HepG2 (cell line): Measurements from ENCODE around the gene ANKDD1A. TPM values are rescaled to one million over a fixed set of nuclear protein-coding genes. Genes with fewer than 3 reads are reported as not detected.

Experiments
- ATAC-seq: fragments of 200-7000 bp; cut with Tn5 transposase; 3 replicates; pipeline ENCODE4 v1.9.1; 2020; ENCODE audit warnings: mild to moderate bottlenecking, moderate library complexity
- BruUV-seq: library from RNA; stranded (reverse); fragments of 400-500 nt; replicated peaks from 2 replicates; lab custom pipeline; 2021; lab: Mats Ljungman, UMichigan
- CTCF ChIA-PET: fragments of 300-600 bp; formaldehyde crosslinking; extraction: SDS; loops from one replicate; lab custom pipeline; 2021; ENCODE audit warnings: low total read pairs, inconsistent platforms, low intra/inter-chr PET ratio; lab: Yijun Ruan, JAX
- POLR2A ChIA-PET: fragments of 350-600 bp; sonication (Branson Sonifier 250); formaldehyde crosslinking; loops from one replicate; lab custom pipeline; 2020; ENCODE audit warnings: antibody characterized with exemption, inconsistent platforms; lab: Yijun Ruan, JAX
- DNase-seq: peaks from one replicate; pipeline ENCODE4 v3.0.0-alpha.2; 2015; ENCODE audit warnings: low spot score
- FAIRE-seq: peaks from 3 replicates; lab custom pipeline; 2011; peaks lifted over from hg19 to GRCh38; lab: Jason Lieb, UNC
- H2AFZ ChIP-seq: one replicate; pipeline ENCODE4 v1.6.1; 2011; ENCODE audit warnings: low read length, inconsistent platforms
- H3K27ac ChIP-seq: fragments of 300-600 bp; 3 replicates; pipeline ENCODE4 v1.8.0; 2011; ENCODE audit warnings: mixed run types, mild to moderate bottlenecking, mixed read lengths, low read length, inconsistent platforms; ENCODE audit not compliant: insufficient read depth; ENCODE audit errors: extremely low read length
- H3K27me3 ChIP-seq, 2 experiments: fragments of 200-600 bp in 1 of 2; 2 replicates in 1 of 2; 3 replicates in 1 of 2; pipeline versions ENCODE4 v1.6.0 to v1.8.0; 2011; ENCODE audit warnings: low read length in 2 of 2, mild to moderate bottlenecking in 2 of 2, moderate library complexity in 2 of 2, inconsistent platforms in 1 of 2; ENCODE audit not compliant: insufficient read depth in 2 of 2, control insufficient read depth in 1 of 2
- H3K36me3 ChIP-seq, 2 experiments: fragments of 200-600 bp in 1 of 2; replicated peaks in 1 of 2; 2 replicates in 1 of 2; 3 replicates in 1 of 2; pipeline versions ENCODE4 v1.5.1 to v1.8.0; 2011; ENCODE audit warnings: low read length in 2 of 2, inconsistent platforms in 1 of 2; ENCODE audit not compliant: insufficient read depth in 2 of 2, control insufficient read depth in 1 of 2
- H3K4me1 ChIP-seq: 2 replicates; pipeline ENCODE4 v1.5.1; 2012; ENCODE audit warnings: low read length, inconsistent platforms; ENCODE audit not compliant: insufficient read depth
- H3K4me2 ChIP-seq: 2 replicates; pipeline ENCODE4 v1.6.0; 2011; ENCODE audit warnings: low read depth, low read length, inconsistent platforms
- H3K4me3 ChIP-seq, 3 experiments: fragments of 200-600 bp in 1 of 3; sonication (generic), shearing (Covaris generic) in 1 of 3; replicated peaks in 1 of 3; 2 replicates each; pipeline ENCODE4 v1.5.1; 2011 to 2016; ENCODE audit warnings: low read length in 3 of 3, inconsistent platforms in 2 of 3, low read depth in 2 of 3, mild to moderate bottlenecking in 2 of 3, control low read depth in 1 of 3, mixed read lengths in 1 of 3; ENCODE audit not compliant: insufficient read depth in 1 of 3
- H3K79me2 ChIP-seq: one replicate; pipeline ENCODE4 v1.6.1; 2011; ENCODE audit warnings: low read length, inconsistent platforms; ENCODE audit not compliant: insufficient read depth
- H3K9ac ChIP-seq: 2 replicates; pipeline ENCODE4 v1.6.0; 2011; ENCODE audit warnings: mild to moderate bottlenecking, low read depth, low read length, inconsistent platforms; ENCODE audit not compliant: insufficient read depth
- H3K9me3 ChIP-seq: 2 replicates; pipeline ENCODE4 v1.5.1; 2012; ENCODE audit warnings: mild to moderate bottlenecking, low read length
- H4K20me1 ChIP-seq: 2 replicates; pipeline ENCODE4 v1.6.0; 2011; ENCODE audit warnings: inconsistent platforms, mild to moderate bottlenecking, low read length, moderate library complexity; ENCODE audit not compliant: insufficient read depth
- ARID5B ChIP-seq: IDR thresholded peaks from 2 replicates; pipeline ENCODE4 v1.4.0; 2020; ENCODE audit warnings: mild to moderate bottlenecking, missing genetic modification reagents
- DRAP1 ChIP-seq: IDR thresholded peaks from 2 replicates; pipeline ENCODE4 v1.6.1; 2016; ENCODE audit warnings: missing genetic modification reagents, missing compliant biosample characterization
- EP300 ChIP-seq, 3 experiments: sonication (generic) in 1 of 3; formaldehyde crosslinking in 1 of 3; IDR thresholded peaks; 2 replicates each; pipeline versions ENCODE4 v1.5.1 to v1.6.1; 2011 to 2020; ENCODE audit warnings: low read depth in 2 of 3, low read length in 2 of 3, borderline replicate concordance in 1 of 3, improper control_type of control experiment in 1 of 3, mild to moderate bottlenecking in 1 of 3, missing genetic modification reagents in 1 of 3, moderate library complexity in 1 of 3
- HDAC1 ChIP-seq: sonication (generic); formaldehyde crosslinking; IDR thresholded peaks from 2 replicates; pipeline ENCODE4 v1.5.1; 2020; ENCODE audit warnings: mild to moderate bottlenecking, missing genetic modification reagents
- MAFF ChIP-seq: IDR thresholded peaks from 2 replicates; pipeline ENCODE4 v1.6.1; 2011; ENCODE audit warnings: low read depth, low read length, improper control_type of control experiment
- MYNN ChIP-seq: sonication (generic); formaldehyde crosslinking; IDR thresholded peaks from 2 replicates; pipeline ENCODE4 v1.4.0; 2020; ENCODE audit warnings: mild to moderate bottlenecking, low read depth, missing genetic modification reagents
- POLR2G ChIP-seq: fragments of 200-400 bp; formaldehyde crosslinking; IDR thresholded peaks from 2 replicates; pipeline ENCODE4 v1.6.1; 2018; ENCODE audit warnings: mild to moderate bottlenecking, low read depth, low read length, moderate library complexity
- RBM39 ChIP-seq: fragments of 200-400 bp; formaldehyde crosslinking; IDR thresholded peaks from one replicate; pipeline ENCODE4 v1.6.1; 2018; ENCODE audit warnings: antibody characterized with exemption, mild to moderate bottlenecking, low read depth, low read length; ENCODE audit not compliant: poor library complexity, severe bottlenecking
- YEATS2 ChIP-seq: sonication (generic); formaldehyde crosslinking; IDR thresholded peaks from 2 replicates; pipeline ENCODE4 v1.4.0; 2020; ENCODE audit warnings: missing genetic modification reagents, borderline replicate concordance
- ZBTB46 ChIP-seq: sonication (generic); formaldehyde crosslinking; IDR thresholded peaks from 2 replicates; pipeline ENCODE4 v1.4.0; 2020; ENCODE audit warnings: mild to moderate bottlenecking, missing genetic modification reagents, borderline replicate concordance
- ZFX ChIP-seq: sonication (generic); formaldehyde crosslinking; IDR thresholded peaks from 2 replicates; pipeline ENCODE4 v1.4.0; 2020; ENCODE audit warnings: mild to moderate bottlenecking, low read depth, missing genetic modification reagents, moderate library complexity
- ZNF7 ChIP-seq: IDR thresholded peaks from 2 replicates; pipeline ENCODE4 v1.6.1; 2016; ENCODE audit warnings: missing biosample characterization, missing genetic modification reagents
- ZNF800 ChIP-seq: sonication (generic); formaldehyde crosslinking; IDR thresholded peaks from 2 replicates; pipeline ENCODE4 v1.4.0; 2020; ENCODE audit warnings: missing genetic modification reagents
- WGBS: methylation state at CpG from one replicate; pipeline ENCODE4 v1.1.6; 2017; ENCODE audit warnings: low lambda C conversion rate; 5-methylcytosine and 5-hydroxymethylcytosine counted together
- in situ Hi-C: cut with HindIII; loops from 2 replicates; pipeline ENCODE4 v1.10.0; 2017; ENCODE audit warnings: low pct_unique_long_range_greater_than_20kb; ENCODE audit not compliant: extremely low pct_ligation_motif_present
- intact Hi-C: fragments of 100-400 bp; cut with micrococcal nuclease; formaldehyde crosslinking; loops from one replicate; pipeline ENCODE4 v1.10.0; 2022; ENCODE audit not compliant: unreplicated experiment
- polyA plus RNA-seq, 8 experiments: library from polyadenylated mRNA; depleted of rRNA in 3 of 8; stranded (reverse) in 7 of 8; unstranded in 1 of 8; fragments of >200 nt; fragmentation: Illumina TruSeq in 4 of 8; extraction: Trizol in 4 of 8; gene quantifications; 2 replicates each; pipeline versions ENCODE4 v1.2.1 to v1.2.3, GENCODE V29; 2011 to 2016; ENCODE audit warnings: low read depth in 4 of 8, missing spikeins in 1 of 8, mixed read lengths in 1 of 8; ENCODE audit not compliant: insufficient read depth in 1 of 8
- total RNA-seq, 5 experiments: library from RNA; depleted of rRNA; stranded (reverse); fragments of >200 nt; fragmentation: Illumina TruSeq; extraction: Trizol; gene quantifications; 2 replicates each; pipeline ENCODE4 v1.2.3, GENCODE V29; 2016; ENCODE audit warnings: low read depth in 1 of 5

The ANKDD1A gene
- total and polyA plus RNA-seq, 2 of the 13 experiments (the other 11 are each of a cell fraction or from before 2014, with no cell fraction given): 0.11 to 0.48 TPM

GRCh38 chr15:64979252-64979710 lies 67.6 kb downstream of the ANKDD1A start (continued):
- TF ChIP-seq MAFF (no peak), RBM39 (no peak), YEATS2 (CRISPR knock-in tag) (no peak), ZNF800 (CRISPR knock-in tag) (no peak), MYNN (CRISPR knock-in tag) (no peak)

- ATAC-seq: peak; percentile 96
- ChIA-PET CTCF (no interaction called here), POLR2A (no interaction called here)
- Histone ChIP-seq H3K4me2 (peak overlapping the region; percentile 51; the same call in 1 of the 2 replicates), H3K4me1 (peaks cover 53% of the 10 kb centered on the region), H3K36me3 (peaks cover 0 to 24% of the 10 kb centered on the region in 2 experiments; a peak in 2 of 5 replicates), H2AFZ (no peak overlapping the region), H3K27me3 (no peaks in the 10 kb centered on the region), H3K4me3 (no peak overlapping the region), H3K79me2 (peaks cover 4% of the 10 kb centered on the region), H3K9me3 (no peaks in the 10 kb centered on the region), H4K20me1 (no peaks in the 10 kb centered on the region), H3K9ac (no peak overlapping the region), H3K27ac (peak overlapping the region; percentile 61)
- BruUV-seq: no TSS peak
- WGBS: 61% methylated on average over 6 of the region's 6 CpGs
- in situ Hi-C loops: no loop called here
- intact Hi-C loops: no loop called here
- DNase-seq: peak; percentile 51
- peak; percentile 34 for FAIRE-seq
- TF ChIP-seq DRAP1: peak; percentile 31; the same call in 1 of the 2 replicates
- 0 out of 4 replicates have a peak, but pooled peaks of 1 of the 2 experiments have one; percentile 9 for TF ChIP-seq EP300 (IDR thresholded peaks at IDR 0.05; ENCODE audit: low read depth in 2 of 2, low read length in 2 of 2)
- no peak for TF ChIP-seq EP300 (CRISPR knock-in tag; IDR thresholded peaks at IDR 0.05; ENCODE audit: borderline replicate concordance)
- peak; percentile 22; the same call in 1 of the 2 replicates for TF ChIP-seq HDAC1
- TF ChIP-seq ZBTB46 (CRISPR knock-in tag): no peak
- no peak for TF ChIP-seq ZNF7
- peak; percentile 67 for TF ChIP-seq ZFX (CRISPR knock-in tag)
- no peak for TF ChIP-seq POLR2G
- peak; percentile 43 for TF ChIP-seq ARID5B (CRISPR knock-in tag)
Observed at GRCh38 chr15:64981812-64982431, 70.2 kb downstream of the ANKDD1A start.
